A549 (cell line): ENCODE data around the gene LIMA1.

Experiments
- CEBPB ChIP-seq, 2 experiments: fragments of >200 bp in 1 of 2; sonication (Bioruptor Twin) in 1 of 2; formaldehyde crosslinking in 1 of 2; IDR thresholded peaks; 2 replicates each; pipeline ENCODE4 v1.6.1; 2012 to 2016
- JUNB ChIP-seq: fragments of >200 bp; sonication (Bioruptor Twin); formaldehyde crosslinking; IDR thresholded peaks from 2 replicates; pipeline ENCODE4 v1.6.1; 2016
- TF ChIP-seq, protein P1 (sequence below): fragments of 150-350 bp; IDR thresholded peaks from 2 replicates; pipeline ENCODE4 v1.6.1; 2014; ENCODE audit warnings: low read depth, mild to moderate bottlenecking, low read length
- TF ChIP-seq, protein P2 (sequence below): fragments of >200 bp; sonication (Bioruptor Twin); formaldehyde crosslinking; IDR thresholded peaks from 3 replicates; pipeline ENCODE4 v1.5.1; 2016

- TF ChIP-seq CEBPB (IDR thresholded peaks at IDR 0.05) (no peak), JUNB (no peak)
- TF ChIP-seq, protein P1, sequence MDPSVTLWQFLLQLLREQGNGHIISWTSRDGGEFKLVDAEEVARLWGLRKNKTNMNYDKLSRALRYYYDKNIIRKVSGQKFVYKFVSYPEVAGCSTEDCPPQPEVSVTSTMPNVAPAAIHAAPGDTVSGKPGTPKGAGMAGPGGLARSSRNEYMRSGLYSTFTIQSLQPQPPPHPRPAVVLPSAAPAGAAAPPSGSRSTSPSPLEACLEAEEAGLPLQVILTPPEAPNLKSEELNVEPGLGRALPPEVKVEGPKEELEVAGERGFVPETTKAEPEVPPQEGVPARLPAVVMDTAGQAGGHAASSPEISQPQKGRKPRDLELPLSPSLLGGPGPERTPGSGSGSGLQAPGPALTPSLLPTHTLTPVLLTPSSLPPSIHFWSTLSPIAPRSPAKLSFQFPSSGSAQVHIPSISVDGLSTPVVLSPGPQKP: no peak
- TF ChIP-seq, protein P2, sequence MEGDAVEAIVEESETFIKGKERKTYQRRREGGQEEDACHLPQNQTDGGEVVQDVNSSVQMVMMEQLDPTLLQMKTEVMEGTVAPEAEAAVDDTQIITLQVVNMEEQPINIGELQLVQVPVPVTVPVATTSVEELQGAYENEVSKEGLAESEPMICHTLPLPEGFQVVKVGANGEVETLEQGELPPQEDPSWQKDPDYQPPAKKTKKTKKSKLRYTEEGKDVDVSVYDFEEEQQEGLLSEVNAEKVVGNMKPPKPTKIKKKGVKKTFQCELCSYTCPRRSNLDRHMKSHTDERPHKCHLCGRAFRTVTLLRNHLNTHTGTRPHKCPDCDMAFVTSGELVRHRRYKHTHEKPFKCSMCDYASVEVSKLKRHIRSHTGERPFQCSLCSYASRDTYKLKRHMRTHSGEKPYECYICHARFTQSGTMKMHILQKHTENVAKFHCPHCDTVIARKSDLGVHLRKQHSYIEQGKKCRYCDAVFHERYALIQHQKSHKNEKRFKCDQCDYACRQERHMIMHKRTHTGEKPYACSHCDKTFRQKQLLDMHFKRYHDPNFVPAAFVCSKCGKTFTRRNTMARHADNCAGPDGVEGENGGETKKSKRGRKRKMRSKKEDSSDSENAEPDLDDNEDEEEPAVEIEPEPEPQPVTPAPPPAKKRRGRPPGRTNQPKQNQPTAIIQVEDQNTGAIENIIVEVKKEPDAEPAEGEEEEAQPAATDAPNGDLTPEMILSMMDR: no peak
Measured at GRCh38 chr12:50184261-50184660, 99.1 kb downstream of the LIMA1 start.
